Measurements from ENCODE around the gene CACNA2D4.

CACNA2D4 gene

GRCh38 chr12:1797011-1797901, 121.2 kb downstream of the CACNA2D4 start:
- TF ChIP-seq CTCF (conservative IDR thresholded peaks at IDR 0.05; ENCODE audit: control insufficient read depth, insufficient read depth, low read depth, low read length), result no peak
- DNase-seq (ENCODE audit: low read depth), result peak; percentile 10
- peak overlapping the region; percentile 55 for H3K4me3 ChIP-seq (ENCODE audit: control insufficient read depth, low read depth, low read length)

GRCh38 chr12:1796515-1797010, 121.9 kb downstream of the CACNA2D4 start:
- DNase-seq (ENCODE audit: low read depth), result peak; percentile 19
- no peak for TF ChIP-seq CTCF (conservative IDR thresholded peaks at IDR 0.05; ENCODE audit: control insufficient read depth, insufficient read depth, low read depth, low read length)
- peak overlapping the region; percentile 55 for H3K4me3 ChIP-seq (ENCODE audit: control insufficient read depth, low read depth, low read length)

GRCh38 chr12:1795785-1796514, 122.5 kb downstream of the CACNA2D4 start:
- DNase-seq (ENCODE audit: low read depth), result peak; percentile 86
- H3K4me3 ChIP-seq (ENCODE audit: control insufficient read depth, low read depth, low read length), result peak overlapping the region; percentile 55
- TF ChIP-seq CTCF (conservative IDR thresholded peaks at IDR 0.05; ENCODE audit: control insufficient read depth, insufficient read depth, low read depth, low read length), result peak; percentile 48

- DNase-seq (ENCODE audit: low read depth), result no peak
- H3K4me3 ChIP-seq (ENCODE audit: control insufficient read depth, low read depth, low read length), result no peak overlapping the region
- no peak for TF ChIP-seq CTCF (conservative IDR thresholded peaks at IDR 0.05; ENCODE audit: control insufficient read depth, insufficient read depth, low read depth, low read length)
Observed at GRCh38 chr12:1795221-1795784, 123.1 kb downstream of the CACNA2D4 start.

GRCh38 chr12:1794440-1795090, 123.9 kb downstream of the CACNA2D4 start:
- H3K4me3 ChIP-seq (ENCODE audit: control insufficient read depth, low read depth, low read length), result no peak overlapping the region
- no peak for DNase-seq (ENCODE audit: low read depth)
- no peak for TF ChIP-seq CTCF (conservative IDR thresholded peaks at IDR 0.05; ENCODE audit: control insufficient read depth, insufficient read depth, low read depth, low read length)
